Gastrocnemius medialis (tissue), 4 donors: ENCODE measurements around the gene SPPL3. TPM values are rescaled to one million over a fixed set of nuclear protein-coding genes. Genes with fewer than 3 reads are reported as not detected.

Experiments
- ATAC-seq, 2 donors: fragments of 150-250 bp; one replicate each; pipeline ENCODE4 v1.9.1; 2016
- DNase-seq, 2 donors: peaks; one replicate each; pipeline ENCODE4 v3.0.0-alpha.2; 2019
- H3K27ac ChIP-seq, 4 donors: fragments of 200-600 bp; sonication (generic); 1 replicate in 1 of 4; 2 replicates in 3 of 4; pipeline ENCODE4 v1.5.1; 2016 to 2018; ENCODE audit warnings: mild to moderate bottlenecking in 2 of 4, moderate library complexity in 1 of 4
- H3K27me3 ChIP-seq, 3 donors: fragments of 200-600 bp; sonication (generic) in 2 of 3; 1 replicate in 1 of 3; 2 replicates in 2 of 3; pipeline versions ENCODE4 v1.5.1 to v1.6.0; 2016 to 2019; ENCODE audit warnings: mild to moderate bottlenecking in 1 of 3, moderate library complexity in 1 of 3
- H3K36me3 ChIP-seq, 2 donors: fragments of 200-600 bp; sonication (generic) in 1 of 2; one replicate each; pipeline ENCODE4 v1.5.1; 2017 to 2018
- H3K4me1 ChIP-seq, 2 donors: fragments of 200-600 bp; sonication (generic) in 1 of 2; one replicate each; pipeline ENCODE4 v1.5.1; 2016 to 2017; ENCODE audit warnings: mild to moderate bottlenecking in 2 of 2
- H3K4me3 ChIP-seq, 4 donors: fragments of 200-600 bp; sonication (generic) in 3 of 4; 1 replicate in 1 of 4; 2 replicates in 3 of 4; pipeline ENCODE4 v1.5.1; 2016 to 2019; ENCODE audit warnings: mild to moderate bottlenecking in 2 of 4
- H3K9me3 ChIP-seq, 3 donors: fragments of 200-600 bp; sonication (generic) in 2 of 3; 1 replicate in 1 of 3; 2 replicates in 2 of 3; pipeline ENCODE4 v1.5.1; 2016 to 2019
- CTCF ChIP-seq, 5 experiments: fragments of 450-650 bp in 3 of 5; fragments of 200-600 bp in 2 of 5; sonication (generic) in 2 of 5; IDR thresholded peaks in 4 of 5; conservative IDR thresholded peaks in 1 of 5; 1 replicate in 4 of 5; 2 replicates in 1 of 5; pipeline ENCODE4 v1.5.1; 2016 to 2019; ENCODE audit warnings: antibody characterized with exemption in 5 of 5, mild to moderate bottlenecking in 3 of 5, moderate library complexity in 3 of 5
- POLR2A ChIP-seq, 2 donors: fragments of 450-650 bp; IDR thresholded peaks; one replicate each; pipeline ENCODE4 v1.6.1; 2017; ENCODE audit warnings: antibody characterized with exemption in 2 of 2, mild to moderate bottlenecking in 2 of 2, moderate library complexity in 2 of 2
- in situ Hi-C, 4 donors: fragments of 200-750 bp; cut with MboI; loops; one replicate each; pipeline versions ENCODE4 v1.15.0 to v1.8.0; 2017; ENCODE audit warnings: low sequenced_read_pairs in 4 of 4
- intact Hi-C: fragments of 100-400 bp; cut with DNase I; formaldehyde crosslinking; loops from one replicate; pipeline ENCODE4 v1.15.1; 2023; ENCODE audit warnings: low total_unique reads
- total RNA-seq, 4 donors: library from RNA; depleted of rRNA; stranded (reverse); fragments of >200 nt; gene quantifications; one replicate each; pipeline versions ENCODE4 v1.1.0 to v1.2.3, GENCODE V29; 2016

Gene SPPL3
- total RNA-seq, 4 donors from 2014 or later = 10.1 to 21.3 (median 10.6) TPM

DNA sequence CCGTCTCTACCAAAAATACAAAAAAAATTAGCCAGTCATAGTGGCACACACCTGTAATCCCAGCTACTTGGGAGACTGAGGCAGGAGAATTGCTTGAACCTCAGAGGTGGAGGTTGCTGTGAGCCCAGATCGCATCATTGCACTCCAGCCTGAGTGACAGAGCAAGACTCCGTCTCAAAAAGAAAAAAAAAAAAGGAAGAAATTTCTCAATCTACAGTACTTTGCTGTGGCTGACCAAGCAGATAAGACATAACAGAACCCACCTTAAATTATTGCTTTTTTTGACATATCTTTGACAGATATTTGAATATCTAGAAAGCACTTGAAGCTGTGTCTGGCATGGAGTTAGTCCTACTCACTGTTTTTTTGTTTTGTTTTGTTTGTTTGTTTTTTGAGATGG lies 39.3 kb upstream of the SPPL3 start:
- Histone ChIP-seq H3K27me3 (peaks cover 0 to 7% (median 0%) of the 10 kb centered on the region in 3 donors), H3K4me1 (no peaks in the 10 kb centered on the region), H3K36me3 (no peaks in the 10 kb centered on the region), H3K4me3 (no peak overlapping the region), H3K27ac (no peak overlapping the region), H3K9me3 (no peaks in the 10 kb centered on the region)
- TF ChIP-seq CTCF (IDR thresholded peaks at IDR 0.05 in 4 of 5, conservative IDR thresholded peaks at IDR 0.05 in 1 of 5) = no peak
- no peak for TF ChIP-seq POLR2A (IDR thresholded peaks at IDR 0.05)
- DNase-seq (no peak), ATAC-seq (no peak)
- in situ Hi-C loops = no loop called here
- intact Hi-C loops = no loop called here

DNA sequence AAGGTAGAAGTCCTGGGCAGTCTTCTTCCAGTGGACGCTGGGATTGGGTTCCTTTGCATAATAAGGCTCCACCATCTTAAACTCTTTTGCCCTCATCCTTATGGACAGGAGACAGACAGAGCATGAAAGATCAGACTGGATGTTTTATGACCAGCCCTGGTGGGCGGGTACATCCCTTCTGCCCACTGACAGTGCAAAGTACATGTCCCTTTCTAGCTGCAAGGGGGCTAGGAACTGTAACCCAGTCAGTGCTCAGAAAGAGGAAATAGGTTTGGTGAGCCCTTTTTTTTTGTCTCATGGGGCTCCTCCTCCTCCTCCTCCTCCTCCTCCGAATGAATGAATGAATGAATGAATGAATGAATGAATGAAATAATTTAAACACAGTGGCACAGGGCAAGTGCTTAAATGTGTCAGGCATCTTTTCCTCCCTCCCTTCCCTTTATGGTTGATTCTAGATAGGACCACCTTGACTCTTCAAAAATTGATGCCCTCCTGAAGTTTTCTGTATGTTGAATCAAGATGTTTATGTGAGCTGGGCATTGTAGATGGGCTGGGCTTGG lies 37.8 kb upstream of the SPPL3 start:
- Histone ChIP-seq H3K4me1 (no peaks in the 10 kb centered on the region), H3K4me3 (no peak overlapping the region), H3K27ac (no peak overlapping the region), H3K27me3 (peaks cover 0 to 12% (median 3%) of the 10 kb centered on the region in 3 donors), H3K9me3 (no peaks in the 10 kb centered on the region), H3K36me3 (no peaks in the 10 kb centered on the region)
- DNase-seq = no peak
- TF ChIP-seq POLR2A (IDR thresholded peaks at IDR 0.05) = no peak
- no peak for TF ChIP-seq CTCF (IDR thresholded peaks at IDR 0.05 in 4 of 5, conservative IDR thresholded peaks at IDR 0.05 in 1 of 5)
- in situ Hi-C loops (no loop called here), intact Hi-C loops (no loop called here)
- ATAC-seq = no peak

DNA sequence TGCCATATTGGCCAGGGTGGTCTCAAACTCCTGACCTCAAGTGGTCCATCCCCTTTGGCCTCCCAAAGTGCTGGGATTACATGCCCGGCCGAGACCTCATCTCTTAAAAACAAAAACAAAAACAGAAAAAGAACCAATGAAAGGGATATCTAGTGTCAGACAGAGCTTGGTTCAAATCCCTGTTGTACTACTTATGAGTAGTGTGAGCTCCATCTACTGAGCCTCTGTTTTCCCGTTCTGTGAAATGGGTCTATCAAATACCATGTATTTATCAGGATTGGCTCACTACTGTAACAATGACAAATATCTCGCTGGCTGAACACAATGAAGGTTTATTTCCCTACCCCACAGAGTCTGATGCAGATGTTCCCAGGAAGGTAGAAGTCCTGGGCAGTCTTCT lies 37.3 kb upstream of the SPPL3 start:
- Histone ChIP-seq H3K9me3 (no peaks in the 10 kb centered on the region), H3K27ac (no peak overlapping the region), H3K4me1 (no peaks in the 10 kb centered on the region), H3K27me3 (peaks cover 0 to 12% (median 3%) of the 10 kb centered on the region in 3 donors), H3K4me3 (no peak overlapping the region), H3K36me3 (no peaks in the 10 kb centered on the region)
- DNase-seq (no peak), ATAC-seq (no peak)
- intact Hi-C loops = no loop called here
- in situ Hi-C loops = no loop called here
- TF ChIP-seq CTCF (IDR thresholded peaks at IDR 0.05 in 4 of 5, conservative IDR thresholded peaks at IDR 0.05 in 1 of 5) (no peak), POLR2A (IDR thresholded peaks at IDR 0.05) (no peak)

- intact Hi-C loops = no loop called here
- ATAC-seq (no peak), DNase-seq (no peak)
- no peaks in the 10 kb centered on the region for H3K4me1 ChIP-seq
- H3K9me3 ChIP-seq = no peaks in the 10 kb centered on the region
- H3K36me3 ChIP-seq = no peaks in the 10 kb centered on the region
- TF ChIP-seq POLR2A (IDR thresholded peaks at IDR 0.05) = no peak
- no peak for TF ChIP-seq CTCF (IDR thresholded peaks at IDR 0.05 in 4 of 5, conservative IDR thresholded peaks at IDR 0.05 in 1 of 5)
- H3K27ac ChIP-seq = no peak overlapping the region
- H3K4me3 ChIP-seq = no peak overlapping the region
- peaks cover 0 to 12% (median 3%) of the 10 kb centered on the region in 3 donors for H3K27me3 ChIP-seq
- in situ Hi-C loops = no loop called here
These were observed 36.6 kb upstream of the SPPL3 start for GRCh38 chr12:120940799-120941198.

DNA sequence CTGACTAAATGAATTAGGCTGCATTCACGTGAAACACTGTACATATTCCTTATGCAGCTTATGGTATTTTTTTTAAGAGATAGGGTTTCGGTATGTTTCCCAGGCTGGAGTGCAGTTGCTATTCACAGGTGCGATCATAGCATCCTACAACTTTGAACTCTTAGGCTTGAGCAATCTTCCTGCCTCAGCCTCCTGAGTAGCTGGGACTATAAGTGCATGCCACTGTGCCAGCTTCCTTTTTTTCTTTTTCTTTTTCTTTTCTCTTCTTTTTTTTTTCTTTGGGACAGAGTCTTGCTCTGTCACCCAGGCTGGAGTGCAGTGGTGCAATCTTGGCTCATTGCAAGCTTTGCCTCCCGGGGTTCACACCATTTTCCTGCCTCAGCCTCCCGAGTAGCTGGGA lies 35.8 kb upstream of the SPPL3 start:
- H3K4me1 ChIP-seq = no peaks in the 10 kb centered on the region
- no peak overlapping the region for H3K4me3 ChIP-seq
- TF ChIP-seq POLR2A (IDR thresholded peaks at IDR 0.05) (no peak), CTCF (IDR thresholded peaks at IDR 0.05 in 4 of 5, conservative IDR thresholded peaks at IDR 0.05 in 1 of 5) (no peak)
- in situ Hi-C loops (no loop called here), intact Hi-C loops (no loop called here)
- peaks cover 0 to 12% (median 3%) of the 10 kb centered on the region in 3 donors for H3K27me3 ChIP-seq
- no peaks in the 10 kb centered on the region for H3K9me3 ChIP-seq
- no peak for DNase-seq
- H3K27ac ChIP-seq = no peak overlapping the region
- ATAC-seq = no peak
- H3K36me3 ChIP-seq = no peaks in the 10 kb centered on the region
